Measurements from ENCODE around the gene PMM2. TPM values are rescaled to one million over a fixed set of nuclear protein-coding genes. Genes with fewer than 3 reads are reported as not detected.
"Not testable (repeated sequence)": the region's sequence is repeated elsewhere in the genome, so short reads cannot be mapped to it uniquely, and the experiment has no call there.

PMM2 gene
- total RNA-seq, result 10 to 100 TPM; 27.2 to 37.1 (median 29.8) TPM

GRCh38 chr16:8797364-8798173 is at the start of gene PMM2, which contains the start of gene TMEM186:
Gene PMM2 (plus strand): TSS chr16:8797839. CDS start chr16:8797883, 44 bp downstream.
Gene TMEM186 (minus strand): TSS chr16:8797639. CDS start chr16:8797614, 25 bp downstream.
- Histone ChIP-seq H3K9me3 (no peaks in the 10 kb centered on the region), H3K36me3 (peaks cover 10 to 24% (median 13%) of the 10 kb centered on the region in 4 donors), H3K4me1 (peaks cover 26 to 43% (median 29%) of the 10 kb centered on the region in 4 donors), H3K27ac (peak within 1 kb of the TSS; percentile 81 to 91 (median 85)), H3K4me3 (peak within 1 kb of the TSS; percentile 77 to 95 (median 88)), H3K27me3 (no peaks in the 10 kb centered on the region)
- DNase-seq (peak; percentile 95 to 99), ATAC-seq (ENCODE audit: low FRiP score in 2 of 2) (peak; percentile 98 to 99)
- 0 to 1% methylated on average over 19 to 52 of the region's 61 CpGs for WGBS, 2 donors
- TF ChIP-seq CTCF (IDR thresholded peaks at IDR 0.05) (peak in 4 of 6 experiments; percentile 9 to 50 (median 36)), EP300 (IDR thresholded peaks at IDR 0.05) (peak in 1 of 4 donors; percentile 59), POLR2AphosphoS5 (IDR thresholded peaks at IDR 0.05) (peak; percentile 87 to 93), POLR2A (IDR thresholded peaks at IDR 0.05) (peak in 3 of 4 donors; percentile 10 to 77 (median 66))

- not testable (repeated sequence) for H3K4me1 ChIP-seq; H3K27ac ChIP-seq; H3K27me3 ChIP-seq; H3K36me3 ChIP-seq; H3K4me3 ChIP-seq; ATAC-seq (ENCODE audit: low FRiP score in 2 of 2); H3K9me3 ChIP-seq
- DNase-seq, result peak in 1 of 2 donors; percentile 54
- WGBS, 2 donors, result 73 to 90% methylated on average over 9 of the region's 9 CpGs
These were observed 48.7 kb upstream of the PMM2 start for GRCh38 chr16:8748944-8749343.

GRCh38 chr16:8751481-8752311 is 45.9 kb upstream of the PMM2 start:
- Histone ChIP-seq H3K4me1 (no peaks in the 10 kb centered on the region), H3K36me3 (no peaks in the 10 kb centered on the region), H3K4me3 (no peak overlapping the region), H3K9me3 (no peaks in the 10 kb centered on the region), H3K27ac (no peak overlapping the region), H3K27me3 (no peaks in the 10 kb centered on the region)
- DNase-seq, result no peak
- TF ChIP-seq CTCF (IDR thresholded peaks at IDR 0.05) (no peak), POLR2AphosphoS5 (IDR thresholded peaks at IDR 0.05) (no peak), EP300 (IDR thresholded peaks at IDR 0.05) (no peak), POLR2A (IDR thresholded peaks at IDR 0.05) (no peak)
- WGBS, 2 donors, result 74 to 76% methylated on average over 14 of the region's 14 CpGs
- ATAC-seq (ENCODE audit: low FRiP score in 2 of 2), result peak in 1 of 2 donors; percentile 14

GRCh38 chr16:8752706-8753105 is 44.9 kb upstream of the PMM2 start:
- no peak for ATAC-seq (ENCODE audit: low FRiP score in 2 of 2)
- Histone ChIP-seq H3K36me3 (no peaks in the 10 kb centered on the region), H3K27ac (no peak overlapping the region), H3K4me1 (no peaks in the 10 kb centered on the region), H3K27me3 (no peaks in the 10 kb centered on the region), H3K9me3 (no peaks in the 10 kb centered on the region), H3K4me3 (no peak overlapping the region)
- WGBS, 2 donors, result 32 to 48% methylated on average over 2 of the region's 2 CpGs
- TF ChIP-seq CTCF (IDR thresholded peaks at IDR 0.05), result no peak
- TF ChIP-seq POLR2AphosphoS5 (IDR thresholded peaks at IDR 0.05), result no peak
- TF ChIP-seq POLR2A (IDR thresholded peaks at IDR 0.05), result no peak
- TF ChIP-seq EP300 (IDR thresholded peaks at IDR 0.05), result no peak
- no peak for DNase-seq

- WGBS, 2 donors, result 72 to 79% methylated on average over 9 of the region's 9 CpGs
- no peaks in the 10 kb centered on the region for H3K4me1 ChIP-seq
- no peak for TF ChIP-seq POLR2A (IDR thresholded peaks at IDR 0.05)
- no peak for TF ChIP-seq EP300 (IDR thresholded peaks at IDR 0.05)
- TF ChIP-seq POLR2AphosphoS5 (IDR thresholded peaks at IDR 0.05), result no peak
- TF ChIP-seq CTCF (IDR thresholded peaks at IDR 0.05), result no peak
- no peak overlapping the region for H3K27ac ChIP-seq
- H3K4me3 ChIP-seq, result no peak overlapping the region
- ATAC-seq (ENCODE audit: low FRiP score in 2 of 2) (no peak), DNase-seq (no peak)
- no peaks in the 10 kb centered on the region for H3K36me3 ChIP-seq
- H3K27me3 ChIP-seq, result no peaks in the 10 kb centered on the region
- H3K9me3 ChIP-seq, result no peaks in the 10 kb centered on the region
These were observed 44.1 kb upstream of the PMM2 start for GRCh38 chr16:8753416-8754054.
